HepG2 (cell line): ENCODE data around the gene SLC25A22. TPM values are rescaled to one million over a fixed set of nuclear protein-coding genes. Genes with fewer than 3 reads are reported as not detected.

Experiments used
- ATRX ChIP-seq: sonication (generic); formaldehyde crosslinking; IDR thresholded peaks from 2 replicates; pipeline ENCODE4 v1.4.0; 2020; ENCODE audit warnings: missing genetic modification reagents, borderline replicate concordance
- CEBPB ChIP-seq: IDR thresholded peaks from 2 replicates; pipeline ENCODE4 v1.6.1; 2011; ENCODE audit warnings: low read depth, low read length, improper control_type of control experiment, borderline replicate concordance
- DNMT3B ChIP-seq: conservative IDR thresholded peaks from 2 replicates; pipeline ENCODE4 v1.6.1; 2016; ENCODE audit warnings: missing biosample characterization, control low read depth
- GPN1 ChIP-seq: sonication (generic); formaldehyde crosslinking; IDR thresholded peaks from 2 replicates; pipeline ENCODE4 v1.5.1; 2020; ENCODE audit warnings: missing genetic modification reagents, borderline replicate concordance
- MAFF ChIP-seq: IDR thresholded peaks from 2 replicates; pipeline ENCODE4 v1.6.1; 2011; ENCODE audit warnings: low read depth, low read length, improper control_type of control experiment
- NPAS2 ChIP-seq: sonication (generic); formaldehyde crosslinking; IDR thresholded peaks from 2 replicates; pipeline ENCODE4 v1.8.0; 2022; ENCODE audit warnings: mild to moderate bottlenecking, missing genetic modification reagents, borderline replicate concordance
- RAD21 ChIP-seq: fragments of 450-650 bp; formaldehyde crosslinking; IDR thresholded peaks from 2 replicates; pipeline ENCODE4 v1.5.0; 2020; ENCODE audit warnings: mild to moderate bottlenecking
- RFXAP ChIP-seq: sonication (generic); formaldehyde crosslinking; IDR thresholded peaks from 2 replicates; pipeline ENCODE4 v1.4.0; 2020; ENCODE audit warnings: missing genetic modification reagents, borderline replicate concordance
- RXRB ChIP-seq: IDR thresholded peaks from 2 replicates; pipeline ENCODE4 v1.6.1; 2016; ENCODE audit warnings: borderline replicate concordance, missing genetic modification reagents, missing compliant biosample characterization
- SRSF1 ChIP-seq: fragments of 200-400 bp; formaldehyde crosslinking; optimal IDR thresholded peaks from 2 replicates; pipeline ENCODE3; 2017; ENCODE audit warnings: mild to moderate bottlenecking, low read depth, low read length, moderate library complexity
- SRSF4 ChIP-seq: fragments of 200-400 bp; formaldehyde crosslinking; IDR thresholded peaks from one replicate; pipeline ENCODE4 v1.6.1; 2018; ENCODE audit warnings: mild to moderate bottlenecking, low read depth, low read length, moderate library complexity; ENCODE audit not compliant: poor library complexity, severe bottlenecking
- ZBTB14 ChIP-seq: sonication (generic); formaldehyde crosslinking; IDR thresholded peaks from 2 replicates; pipeline ENCODE4 v1.4.0; 2020; ENCODE audit warnings: missing genetic modification reagents
- ZBTB38 ChIP-seq: sonication (generic); formaldehyde crosslinking; IDR thresholded peaks from 2 replicates; pipeline ENCODE4 v1.5.1; 2020; ENCODE audit warnings: mild to moderate bottlenecking, missing genetic modification reagents
- ZNF138 ChIP-seq: sonication (generic); formaldehyde crosslinking; IDR thresholded peaks from 2 replicates; pipeline ENCODE4 v1.5.0; 2020; ENCODE audit warnings: mild to moderate bottlenecking, low read depth, missing genetic modification reagents
- ZNF33B ChIP-seq: sonication (generic); formaldehyde crosslinking; IDR thresholded peaks from 2 replicates; pipeline ENCODE4 v1.5.1; 2020; ENCODE audit warnings: mild to moderate bottlenecking, missing genetic modification reagents
- ZNF460 ChIP-seq: sonication (generic); formaldehyde crosslinking; IDR thresholded peaks from 2 replicates; pipeline ENCODE4 v1.5.1; 2020; ENCODE audit warnings: missing genetic modification reagents, mild to moderate bottlenecking, borderline replicate concordance
- ZNF552 ChIP-seq: sonication (generic); formaldehyde crosslinking; IDR thresholded peaks from 2 replicates; pipeline ENCODE4 v1.9.0; 2022; ENCODE audit warnings: missing genetic modification reagents, mild to moderate bottlenecking, borderline replicate concordance
- polyA plus RNA-seq, 8 experiments: library from polyadenylated mRNA; depleted of rRNA in 3 of 8; stranded (reverse) in 7 of 8; unstranded in 1 of 8; fragments of >200 nt; fragmentation: Illumina TruSeq in 4 of 8; extraction: Trizol in 4 of 8; gene quantifications; 2 replicates each; pipeline versions ENCODE4 v1.2.1 to v1.2.3, GENCODE V29; 2011 to 2016; ENCODE audit warnings: low read depth in 4 of 8, missing spikeins in 1 of 8, mixed read lengths in 1 of 8; ENCODE audit not compliant: insufficient read depth in 1 of 8
- total RNA-seq, 5 experiments: library from RNA; depleted of rRNA; stranded (reverse); fragments of >200 nt; fragmentation: Illumina TruSeq; extraction: Trizol; gene quantifications; 2 replicates each; pipeline ENCODE4 v1.2.3, GENCODE V29; 2016; ENCODE audit warnings: low read depth in 1 of 5
- TF ChIP-seq, protein P1 (sequence below): sonication (generic); formaldehyde crosslinking; IDR thresholded peaks from 2 replicates; pipeline ENCODE4 v1.4.0; 2020; ENCODE audit warnings: missing genetic modification reagents
- TF ChIP-seq, protein P2 (sequence below): sonication (generic); formaldehyde crosslinking; IDR thresholded peaks from 2 replicates; pipeline ENCODE4 v1.4.0; 2020; ENCODE audit warnings: missing genetic modification reagents
- TF ChIP-seq, protein P3 (sequence below): sonication (generic); formaldehyde crosslinking; IDR thresholded peaks from 2 replicates; pipeline ENCODE4 v1.4.0; 2020; ENCODE audit warnings: missing genetic modification reagents, mild to moderate bottlenecking, borderline replicate concordance

Gene SLC25A22
- total and polyA plus RNA-seq, 2 of the 13 experiments (the other 11 are each of a cell fraction or from before 2014, with no cell fraction given), result 12.4 to 19.2 TPM

DNA sequence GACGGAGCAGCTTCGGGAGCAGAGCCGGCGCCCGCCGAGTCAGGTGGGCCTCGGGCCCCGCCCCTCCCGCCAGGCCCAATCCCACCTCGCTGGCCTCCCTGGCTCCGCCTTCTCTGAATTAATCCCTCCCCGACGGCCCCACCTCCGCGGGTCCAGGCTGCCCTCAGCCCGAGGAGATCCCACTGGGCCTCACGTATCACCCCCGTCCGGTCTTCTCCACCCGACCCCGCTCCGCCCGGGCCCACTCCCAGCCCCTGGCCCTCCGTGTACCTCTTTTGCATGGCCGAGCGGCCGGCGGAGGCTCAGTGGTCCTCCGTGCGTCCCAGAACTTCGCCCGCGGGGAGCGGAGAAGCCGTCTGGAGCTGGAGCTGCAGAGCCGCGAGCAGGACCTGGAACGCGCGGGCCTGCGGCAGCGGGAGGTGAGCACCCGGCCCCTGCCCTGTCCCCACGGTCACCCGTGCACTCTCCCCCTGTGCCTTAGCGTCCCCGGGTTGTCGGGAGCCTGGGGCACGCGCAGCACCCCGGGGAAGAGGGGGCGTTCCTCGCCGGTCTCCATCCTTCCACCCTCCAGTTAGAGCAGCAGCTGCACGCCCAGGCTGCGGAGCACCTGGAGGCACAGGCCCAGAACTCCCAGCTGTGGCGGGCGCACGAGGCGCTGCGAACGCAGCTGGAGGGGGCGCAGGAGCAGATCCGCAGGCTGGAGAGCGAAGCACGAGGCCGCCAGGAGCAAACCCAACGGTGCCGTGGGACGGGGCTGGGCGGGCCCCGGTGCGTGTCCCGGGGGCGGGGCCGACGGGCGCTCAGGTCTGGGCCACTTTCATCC is 32.4 kb upstream of the SLC25A22 start (continued):
- TF ChIP-seq CEBPB (no peak), RAD21 (CRISPR knock-in tag) (peak; percentile 18; the same call in 1 of the 2 replicates), RFXAP (peak; percentile 42; the same call in 1 of the 2 replicates), GPN1 (CRISPR knock-in tag) (no peak), ZBTB38 (CRISPR knock-in tag) (no peak), ZNF460 (CRISPR knock-in tag) (0 out of 2 replicates have a peak, but pooled peaks have one; percentile 33), DNMT3B (CRISPR knock-in tag) (no peak), ATRX (no peak), RXRB (peak; percentile 22; the same call in 1 of the 2 replicates), NPAS2 (no peak), ZNF138 (CRISPR knock-in tag) (no peak), ZNF552 (no peak), MAFF (no peak), SRSF1 (no peak), SRSF4 (no peak), ZBTB14 (CRISPR knock-in tag) (no peak), ZNF33B (no peak)
- TF ChIP-seq, protein P1, sequence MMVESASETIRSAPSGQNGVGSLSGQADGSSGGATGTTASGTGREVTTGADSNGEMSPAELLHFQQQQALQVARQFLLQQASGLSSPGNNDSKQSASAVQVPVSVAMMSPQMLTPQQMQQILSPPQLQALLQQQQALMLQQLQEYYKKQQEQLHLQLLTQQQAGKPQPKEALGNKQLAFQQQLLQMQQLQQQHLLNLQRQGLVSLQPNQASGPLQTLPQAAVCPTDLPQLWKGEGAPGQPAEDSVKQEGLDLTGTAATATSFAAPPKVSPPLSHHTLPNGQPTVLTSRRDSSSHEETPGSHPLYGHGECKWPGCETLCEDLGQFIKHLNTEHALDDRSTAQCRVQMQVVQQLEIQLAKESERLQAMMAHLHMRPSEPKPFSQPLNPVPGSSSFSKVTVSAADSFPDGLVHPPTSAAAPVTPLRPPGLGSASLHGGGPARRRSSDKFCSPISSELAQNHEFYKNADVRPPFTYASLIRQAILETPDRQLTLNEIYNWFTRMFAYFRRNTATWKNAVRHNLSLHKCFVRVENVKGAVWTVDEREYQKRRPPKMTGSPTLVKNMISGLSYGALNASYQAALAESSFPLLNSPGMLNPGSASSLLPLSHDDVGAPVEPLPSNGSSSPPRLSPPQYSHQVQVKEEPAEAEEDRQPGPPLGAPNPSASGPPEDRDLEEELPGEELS (CRISPR knock-in tag), result no peak
- TF ChIP-seq, protein P2, sequence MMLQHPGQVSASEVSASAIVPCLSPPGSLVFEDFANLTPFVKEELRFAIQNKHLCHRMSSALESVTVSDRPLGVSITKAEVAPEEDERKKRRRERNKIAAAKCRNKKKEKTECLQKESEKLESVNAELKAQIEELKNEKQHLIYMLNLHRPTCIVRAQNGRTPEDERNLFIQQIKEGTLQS (CRISPR knock-in tag), result 0 out of 2 replicates have a peak, but pooled peaks have one; percentile 11
- TF ChIP-seq, protein P3, sequence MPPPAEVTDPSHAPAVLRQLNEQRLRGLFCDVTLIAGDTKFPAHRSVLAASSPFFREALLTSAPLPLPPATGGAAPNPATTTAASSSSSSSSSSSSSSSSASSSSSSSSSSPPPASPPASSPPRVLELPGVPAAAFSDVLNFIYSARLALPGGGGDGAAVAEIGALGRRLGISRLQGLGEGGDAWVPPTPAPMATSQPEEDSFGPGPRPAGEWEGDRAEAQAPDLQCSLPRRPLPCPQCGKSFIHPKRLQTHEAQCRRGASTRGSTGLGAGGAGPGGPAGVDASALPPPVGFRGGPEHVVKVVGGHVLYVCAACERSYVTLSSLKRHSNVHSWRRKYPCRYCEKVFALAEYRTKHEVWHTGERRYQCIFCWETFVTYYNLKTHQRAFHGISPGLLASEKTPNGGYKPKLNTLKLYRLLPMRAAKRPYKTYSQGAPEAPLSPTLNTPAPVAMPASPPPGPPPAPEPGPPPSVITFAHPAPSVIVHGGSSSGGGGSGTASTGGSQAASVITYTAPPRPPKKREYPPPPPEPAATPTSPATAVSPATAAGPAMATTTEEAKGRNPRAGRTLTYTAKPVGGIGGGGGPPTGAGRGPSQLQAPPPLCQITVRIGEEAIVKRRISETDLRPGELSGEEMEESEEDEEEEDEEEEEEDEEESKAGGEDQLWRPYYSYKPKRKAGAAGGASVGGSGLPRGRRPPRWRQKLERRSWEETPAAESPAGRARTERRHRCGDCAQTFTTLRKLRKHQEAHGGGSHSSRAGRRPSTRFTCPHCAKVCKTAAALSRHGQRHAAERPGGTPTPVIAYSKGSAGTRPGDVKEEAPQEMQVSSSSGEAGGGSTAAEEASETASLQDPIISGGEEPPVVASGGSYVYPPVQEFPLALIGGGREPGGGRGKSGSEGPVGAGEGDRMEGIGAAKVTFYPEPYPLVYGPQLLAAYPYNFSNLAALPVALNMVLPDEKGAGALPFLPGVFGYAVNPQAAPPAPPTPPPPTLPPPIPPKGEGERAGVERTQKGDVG (CRISPR knock-in tag), result no peak
